Neural progenitor cell (in vitro differentiated cells): ENCODE data around the gene FHAD1. TPM values are rescaled to one million over a fixed set of nuclear protein-coding genes. Genes with fewer than 3 reads are reported as not detected.

Experiments
- DNase-seq: peaks from one replicate; pipeline ENCODE4 v3.0.0-alpha.2; 2016; ENCODE audit warnings: low spot score
- H2AFZ ChIP-seq: fragments of 200-600 bp; sonication (generic); replicated peaks from 2 replicates; pipeline ENCODE4 v1.6.1; 2016; ENCODE audit warnings: antibody characterized with exemption
- H3F3A ChIP-seq: fragments of 200-600 bp; sonication (generic); 2 replicates; pipeline ENCODE4 v1.6.1; 2016; ENCODE audit warnings: antibody characterized with exemption, low read depth
- H3K27ac ChIP-seq: fragments of 200-600 bp; sonication (generic); 2 replicates; pipeline ENCODE4 v1.5.1; 2016; ENCODE audit warnings: mild to moderate bottlenecking
- H3K27me3 ChIP-seq: fragments of 200-600 bp; sonication (generic); 2 replicates; pipeline ENCODE4 v1.6.1; 2016; ENCODE audit warnings: mild to moderate bottlenecking, moderate library complexity
- H3K36me3 ChIP-seq: fragments of 200-600 bp; sonication (generic); 2 replicates; pipeline ENCODE4 v1.5.1; 2016
- H3K4me1 ChIP-seq: fragments of 200-600 bp; sonication (generic); 2 replicates; pipeline ENCODE4 v1.6.1; 2016; ENCODE audit warnings: mixed run types
- H3K4me2 ChIP-seq: fragments of 200-600 bp; sonication (generic); 2 replicates; pipeline ENCODE4 v1.6.1; 2016
- H3K4me3 ChIP-seq: fragments of 200-600 bp; sonication (generic); 2 replicates; pipeline ENCODE4 v1.5.1; 2016
- H3K79me2 ChIP-seq: fragments of 200-600 bp; sonication (generic); 2 replicates; pipeline ENCODE4 v1.6.1; 2016; ENCODE audit warnings: low read depth
- H3K9ac ChIP-seq: fragments of 200-600 bp; sonication (generic); 2 replicates; pipeline ENCODE4 v1.6.1; 2016
- H3K9me3 ChIP-seq: fragments of 200-600 bp; sonication (generic); 2 replicates; pipeline ENCODE4 v1.5.1; 2016; ENCODE audit warnings: low read depth
- H4K20me1 ChIP-seq: fragments of 200-600 bp; sonication (generic); 2 replicates; pipeline ENCODE4 v1.6.1; 2016; ENCODE audit warnings: low read depth
- H3K27ac Mint-ChIP-seq: 3 replicates; pipeline ENCODE4 v1.8.0; 2021; ENCODE audit warnings: mixed read lengths
- H3K27me3 Mint-ChIP-seq: 2 replicates; pipeline ENCODE4 v1.8.0; 2022; ENCODE audit warnings: low read depth, mild to moderate bottlenecking, inconsistent platforms, moderate library complexity, mixed read lengths; ENCODE audit not compliant: insufficient read depth
- H3K36me3 Mint-ChIP-seq: 3 replicates; pipeline ENCODE4 v1.8.0; 2021; ENCODE audit warnings: mixed read lengths
- H3K4me1 Mint-ChIP-seq: 3 replicates; pipeline ENCODE4 v1.8.0; 2021; ENCODE audit warnings: mixed read lengths
- H3K4me3 Mint-ChIP-seq: 3 replicates; pipeline ENCODE4 v1.8.0; 2021; ENCODE audit warnings: mild to moderate bottlenecking, moderate library complexity, mixed read lengths
- H3K9me3 Mint-ChIP-seq: 3 replicates; pipeline ENCODE4 v1.8.0; 2020; ENCODE audit warnings: mixed read lengths
- EZH2 ChIP-seq: fragments of 200-600 bp; sonication (generic); IDR thresholded peaks from 2 replicates; pipeline ENCODE4 v1.6.1; 2017; ENCODE audit warnings: antibody characterized with exemption, mild to moderate bottlenecking, moderate library complexity
- EZH2phosphoT487 ChIP-seq: fragments of 200-600 bp; sonication (generic); IDR thresholded peaks from 2 replicates; pipeline ENCODE4 v1.6.1; 2017; ENCODE audit warnings: antibody characterized with exemption
- total RNA-seq: library from RNA; depleted of rRNA; stranded (reverse); fragments of >200 nt; gene quantifications from 2 replicates; pipeline ENCODE4 v1.2.3, GENCODE V29; 2015; ENCODE audit warnings: low replicate concordance
- TF ChIP-seq, protein P1 (sequence below): fragments of 200-600 bp; sonication (generic); IDR thresholded peaks from 2 replicates; pipeline ENCODE4 v1.5.1; 2017; ENCODE audit warnings: antibody characterized with exemption, mild to moderate bottlenecking

FHAD1 gene
- total RNA-seq, 1 donor from 2014 or later = 9.1 TPM

DNA sequence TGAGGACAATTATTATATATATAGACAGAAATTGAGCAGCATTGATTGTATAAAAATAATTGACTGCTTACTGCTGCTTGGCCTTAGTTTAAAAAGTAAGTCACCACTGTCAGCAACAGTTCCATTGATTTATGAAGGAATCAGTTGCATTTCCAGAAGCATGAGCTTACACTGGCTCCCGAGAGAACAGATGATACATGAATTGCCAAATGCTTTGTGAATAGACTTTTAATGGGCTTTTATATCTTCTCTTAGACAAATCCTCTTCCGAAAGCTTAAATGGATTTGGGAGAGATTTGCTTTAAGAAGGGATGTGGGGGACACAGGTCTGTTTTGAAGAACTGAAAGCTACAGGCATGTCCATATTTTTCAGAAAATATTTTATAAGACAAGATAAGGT, 7.5 kb downstream of the FHAD1 start:
- Histone ChIP-seq H3K9me3 (no peaks in the 10 kb centered on the region), H3F3A (no peaks in the 10 kb centered on the region), H3K36me3 (no peaks in the 10 kb centered on the region), H3K27me3 (no peaks in the 10 kb centered on the region), H2AFZ (no peak overlapping the region), H3K9ac (no peak overlapping the region), H3K4me1 (no peaks in the 10 kb centered on the region), H4K20me1 (no peaks in the 10 kb centered on the region), H3K4me3 (no peak overlapping the region), H3K27ac (no peak overlapping the region), H3K79me2 (no peaks in the 10 kb centered on the region), H3K4me2 (no peak overlapping the region)
- H3K9me3 Mint-ChIP-seq = peaks cover 4% of the 10 kb centered on the region
- peaks cover 3% of the 10 kb centered on the region for H3K27me3 Mint-ChIP-seq
- TF ChIP-seq, protein P1, sequence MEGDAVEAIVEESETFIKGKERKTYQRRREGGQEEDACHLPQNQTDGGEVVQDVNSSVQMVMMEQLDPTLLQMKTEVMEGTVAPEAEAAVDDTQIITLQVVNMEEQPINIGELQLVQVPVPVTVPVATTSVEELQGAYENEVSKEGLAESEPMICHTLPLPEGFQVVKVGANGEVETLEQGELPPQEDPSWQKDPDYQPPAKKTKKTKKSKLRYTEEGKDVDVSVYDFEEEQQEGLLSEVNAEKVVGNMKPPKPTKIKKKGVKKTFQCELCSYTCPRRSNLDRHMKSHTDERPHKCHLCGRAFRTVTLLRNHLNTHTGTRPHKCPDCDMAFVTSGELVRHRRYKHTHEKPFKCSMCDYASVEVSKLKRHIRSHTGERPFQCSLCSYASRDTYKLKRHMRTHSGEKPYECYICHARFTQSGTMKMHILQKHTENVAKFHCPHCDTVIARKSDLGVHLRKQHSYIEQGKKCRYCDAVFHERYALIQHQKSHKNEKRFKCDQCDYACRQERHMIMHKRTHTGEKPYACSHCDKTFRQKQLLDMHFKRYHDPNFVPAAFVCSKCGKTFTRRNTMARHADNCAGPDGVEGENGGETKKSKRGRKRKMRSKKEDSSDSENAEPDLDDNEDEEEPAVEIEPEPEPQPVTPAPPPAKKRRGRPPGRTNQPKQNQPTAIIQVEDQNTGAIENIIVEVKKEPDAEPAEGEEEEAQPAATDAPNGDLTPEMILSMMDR = no peak
- TF ChIP-seq EZH2 (no peak), EZH2phosphoT487 (no peak)
- no peak overlapping the region for H3K27ac Mint-ChIP-seq
- H3K36me3 Mint-ChIP-seq = peaks cover 2% of the 10 kb centered on the region
- peaks cover 18% of the 10 kb centered on the region for H3K4me1 Mint-ChIP-seq
- H3K4me3 Mint-ChIP-seq = no peak overlapping the region
- no peak for DNase-seq

DNA sequence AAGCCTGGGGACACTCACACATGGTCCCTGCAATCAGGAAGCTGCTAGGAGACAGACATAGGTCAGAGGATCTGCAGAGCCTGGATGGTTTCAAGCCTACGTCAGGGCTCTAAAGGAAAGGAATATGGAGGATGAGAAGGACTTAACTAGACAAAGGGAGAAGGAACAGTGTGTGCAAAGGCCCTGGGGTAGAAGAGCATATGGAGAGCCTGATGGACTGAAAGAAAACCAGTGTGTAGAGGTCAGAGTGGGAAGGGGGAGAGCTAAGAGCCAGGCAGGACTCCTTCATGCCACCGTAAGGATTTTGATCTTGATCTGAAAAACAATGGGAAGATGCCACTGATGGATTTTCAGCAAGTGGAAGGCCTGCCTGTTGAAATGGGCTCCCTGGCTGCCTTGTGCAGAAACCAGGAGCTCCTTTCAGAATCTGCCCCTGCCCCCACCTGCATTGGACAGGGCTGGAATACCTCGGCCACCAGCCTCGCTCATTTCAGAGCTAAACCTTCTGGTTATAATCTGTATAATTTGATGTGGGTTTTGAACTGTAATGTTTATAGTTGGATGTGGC, 8.6 kb downstream of the FHAD1 start:
- H3K79me2 ChIP-seq = no peaks in the 10 kb centered on the region
- DNase-seq = no peak
- no peaks in the 10 kb centered on the region for H4K20me1 ChIP-seq
- H3K9me3 ChIP-seq = no peaks in the 10 kb centered on the region
- no peaks in the 10 kb centered on the region for H3K36me3 ChIP-seq
- H3K27ac ChIP-seq = no peak overlapping the region
- no peaks in the 10 kb centered on the region for H3K27me3 ChIP-seq
- H3K4me3 Mint-ChIP-seq = no peak overlapping the region
- no peaks in the 10 kb centered on the region for H3F3A ChIP-seq
- TF ChIP-seq EZH2 (no peak), EZH2phosphoT487 (no peak)
- TF ChIP-seq, protein P1 = no peak
- H3K4me2 ChIP-seq = no peak overlapping the region
- peaks cover 28% of the 10 kb centered on the region for H3K4me1 Mint-ChIP-seq
- H3K36me3 Mint-ChIP-seq = peaks cover 2% of the 10 kb centered on the region
- peaks cover 4% of the 10 kb centered on the region for H3K9me3 Mint-ChIP-seq
- H2AFZ ChIP-seq = no peak overlapping the region
- peaks cover 4% of the 10 kb centered on the region for H3K27me3 Mint-ChIP-seq
- no peaks in the 10 kb centered on the region for H3K4me1 ChIP-seq
- no peak overlapping the region for H3K9ac ChIP-seq
- no peak overlapping the region for H3K4me3 ChIP-seq
- no peak overlapping the region for H3K27ac Mint-ChIP-seq

DNA sequence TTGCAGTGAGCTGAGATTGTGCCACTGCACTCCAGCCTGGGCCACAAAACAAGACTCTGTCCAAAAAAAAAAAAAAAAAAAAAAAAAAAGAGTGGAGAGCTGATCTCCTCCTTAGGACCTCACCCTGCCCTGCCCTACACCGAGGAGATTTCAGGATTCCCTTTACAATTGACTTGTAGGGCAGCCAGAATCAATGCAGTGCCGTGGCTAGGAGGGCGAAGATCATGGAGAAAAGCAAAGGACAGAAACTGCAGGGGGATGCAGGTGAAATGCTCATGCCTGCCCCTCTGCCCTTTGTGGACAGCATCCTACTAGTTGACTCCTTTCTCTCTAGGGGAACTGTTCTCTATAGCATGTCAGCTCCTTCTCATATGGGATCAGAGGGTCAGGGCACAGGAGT, 9.6 kb downstream of the FHAD1 start:
- H3F3A ChIP-seq = no peaks in the 10 kb centered on the region
- peaks cover 34% of the 10 kb centered on the region for H3K4me1 Mint-ChIP-seq
- H2AFZ ChIP-seq = no peak overlapping the region
- no peak overlapping the region for H3K4me3 ChIP-seq
- no peak overlapping the region for H3K9ac ChIP-seq
- H3K36me3 Mint-ChIP-seq = peaks cover 2% of the 10 kb centered on the region
- no peak overlapping the region for H3K4me2 ChIP-seq
- H4K20me1 ChIP-seq = no peaks in the 10 kb centered on the region
- no peaks in the 10 kb centered on the region for H3K4me1 ChIP-seq
- no peaks in the 10 kb centered on the region for H3K79me2 ChIP-seq
- no peak overlapping the region for H3K27ac ChIP-seq
- no peak overlapping the region for H3K27ac Mint-ChIP-seq
- TF ChIP-seq, protein P1 = no peak
- TF ChIP-seq EZH2phosphoT487 (no peak), EZH2 (no peak)
- no peaks in the 10 kb centered on the region for H3K36me3 ChIP-seq
- peaks cover 7% of the 10 kb centered on the region for H3K27me3 Mint-ChIP-seq
- H3K9me3 ChIP-seq = no peaks in the 10 kb centered on the region
- DNase-seq = no peak
- peaks cover 2% of the 10 kb centered on the region for H3K9me3 Mint-ChIP-seq
- H3K27me3 ChIP-seq = no peaks in the 10 kb centered on the region
- no peak overlapping the region for H3K4me3 Mint-ChIP-seq
